Loucy (cell line): ENCODE results near the gene TBCD.

Source experiments
- H2AFZ ChIP-seq: fragments of 200-600 bp; sonication (generic); 2 replicates; pipeline ENCODE4 v1.6.0; 2016; ENCODE audit warnings: antibody characterized with exemption, mild to moderate bottlenecking, low read length, moderate library complexity
- H3F3A ChIP-seq: fragments of 200-600 bp; 2 replicates; pipeline ENCODE4 v1.6.0; 2016; ENCODE audit warnings: antibody characterized with exemption, low read depth, mild to moderate bottlenecking
- H3K27me3 ChIP-seq: fragments of 200-600 bp; sonication (generic); 2 replicates; pipeline ENCODE4 v1.6.1; 2014; ENCODE audit warnings: low read length, mild to moderate bottlenecking; ENCODE audit not compliant: insufficient read depth, poor library complexity, severe bottlenecking
- H3K36me3 ChIP-seq: fragments of 200-600 bp; sonication (generic); 2 replicates; pipeline ENCODE4 v1.6.1; 2016; ENCODE audit warnings: low read length; ENCODE audit not compliant: insufficient read depth
- H3K4me1 ChIP-seq: fragments of 200-600 bp; sonication (generic); 2 replicates; pipeline ENCODE4 v1.5.1; 2014; ENCODE audit warnings: low read length, mild to moderate bottlenecking; ENCODE audit not compliant: insufficient read depth, poor library complexity, severe bottlenecking
- H3K4me2 ChIP-seq: fragments of 200-600 bp; sonication (generic); 2 replicates; pipeline ENCODE4 v1.6.0; 2014; ENCODE audit warnings: antibody characterized with exemption, low read length, low read depth, mild to moderate bottlenecking; ENCODE audit not compliant: poor library complexity, severe bottlenecking
- H3K4me3 ChIP-seq: fragments of 200-600 bp; sonication (generic); 2 replicates; pipeline ENCODE4 v1.5.1; 2014; ENCODE audit warnings: low read length, mild to moderate bottlenecking, mixed read lengths; ENCODE audit not compliant: poor library complexity, severe bottlenecking
- H3K79me2 ChIP-seq: fragments of 200-600 bp; sonication (generic); 2 replicates; pipeline ENCODE4 v1.6.1; 2014; ENCODE audit warnings: low read length; ENCODE audit not compliant: insufficient read depth
- H3K9ac ChIP-seq: fragments of 200-600 bp; sonication (generic); 2 replicates; pipeline ENCODE4 v1.6.0; 2014; ENCODE audit warnings: mild to moderate bottlenecking, low read depth, low read length, moderate library complexity; ENCODE audit not compliant: poor library complexity, severe bottlenecking
- H3K9me2 ChIP-seq: fragments of 200-600 bp; sonication (generic); replicated peaks from 2 replicates; pipeline ENCODE4 v1.6.1; 2016; ENCODE audit warnings: low read depth, low read length, mixed read lengths
- H3K9me3 ChIP-seq: fragments of 200-600 bp; sonication (generic); 2 replicates; pipeline ENCODE4 v1.6.1; 2014; ENCODE audit warnings: mild to moderate bottlenecking, antibody characterized with exemption, low read length, low read depth; ENCODE audit not compliant: insufficient read depth
- H4K20me1 ChIP-seq: fragments of 200-600 bp; sonication (generic); 2 replicates; pipeline ENCODE4 v1.6.0; 2014; ENCODE audit warnings: antibody characterized with exemption, low read length, mild to moderate bottlenecking; ENCODE audit not compliant: insufficient read depth, poor library complexity, severe bottlenecking
- CTCF ChIP-seq: fragments of 200-600 bp; sonication (generic); conservative IDR thresholded peaks from 2 replicates; pipeline ENCODE4 v1.5.1; 2014; ENCODE audit warnings: mild to moderate bottlenecking, antibody characterized with exemption, low read length
- EZH2phosphoT487 ChIP-seq: fragments of 200-600 bp; IDR thresholded peaks from 2 replicates; pipeline ENCODE4 v1.6.1; 2018; ENCODE audit warnings: antibody characterized with exemption, mild to moderate bottlenecking, moderate library complexity, borderline replicate concordance

The TBCD gene

GRCh38 chr17:82871056-82871775 is 119.4 kb downstream of the TBCD start:
- H2AFZ ChIP-seq: no peak overlapping the region

GRCh38 chr17:82871776-82872561 is 120.1 kb downstream of the TBCD start:
- Histone ChIP-seq H2AFZ (no peak overlapping the region), H3F3A (no peaks in the 10 kb centered on the region), H4K20me1 (peaks cover 35% of the 10 kb centered on the region), H3K9me2 (no peaks in the 10 kb centered on the region), H3K79me2 (peaks cover 99% of the 10 kb centered on the region), H3K27me3 (no peaks in the 10 kb centered on the region), H3K4me1 (peaks cover 8% of the 10 kb centered on the region), H3K9ac (no peak overlapping the region), H3K36me3 (peaks cover 58% of the 10 kb centered on the region; the same call in 1 of the 2 replicates), H3K4me3 (no peak overlapping the region), H3K9me3 (no peaks in the 10 kb centered on the region), H3K4me2 (no peak overlapping the region)
- TF ChIP-seq CTCF (no peak), EZH2phosphoT487 (no peak)

More at GRCh38 chr17:82871056-82871775, 119.4 kb downstream of the TBCD start:
- TF ChIP-seq EZH2phosphoT487: no peak
- TF ChIP-seq CTCF: no peak; the same call in 1 of the 2 replicates
- Histone ChIP-seq H3F3A (no peaks in the 10 kb centered on the region), H4K20me1 (peaks cover 36% of the 10 kb centered on the region), H3K4me2 (no peak overlapping the region), H3K36me3 (peaks cover 55% of the 10 kb centered on the region; the same call in 1 of the 2 replicates), H3K79me2 (peaks cover 99% of the 10 kb centered on the region), H3K9me3 (no peaks in the 10 kb centered on the region), H3K27me3 (no peaks in the 10 kb centered on the region), H3K9me2 (no peaks in the 10 kb centered on the region), H3K4me3 (no peak overlapping the region), H3K9ac (no peak overlapping the region), H3K4me1 (peaks cover 16% of the 10 kb centered on the region)

- Histone ChIP-seq H3K4me1 (peaks cover 1% of the 10 kb centered on the region), H3K79me2 (peaks cover 99% of the 10 kb centered on the region), H3K4me3 (no peak overlapping the region), H4K20me1 (peaks cover 29% of the 10 kb centered on the region), H3K4me2 (no peak overlapping the region), H3F3A (no peaks in the 10 kb centered on the region), H3K9me2 (no peaks in the 10 kb centered on the region), H2AFZ (no peak overlapping the region), H3K9me3 (no peaks in the 10 kb centered on the region), H3K36me3 (peaks cover 60% of the 10 kb centered on the region; the same call in 1 of the 2 replicates), H3K27me3 (no peaks in the 10 kb centered on the region), H3K9ac (no peak overlapping the region)
- TF ChIP-seq EZH2phosphoT487 (no peak), CTCF (no peak)
Measured at GRCh38 chr17:82872591-82873520, 121.0 kb downstream of the TBCD start.
